ENCODE results near the gene GNPTG. TPM values are rescaled to one million over a fixed set of nuclear protein-coding genes. Genes with fewer than 3 reads are reported as not detected.

The GNPTG gene
- total and polyA plus RNA-seq, 9 of the 15 experiments (the other 6 are each of a cell fraction or from before 2014, with no cell fraction given) = 0.69 to 33.3 (median 13.6) TPM

DNA sequence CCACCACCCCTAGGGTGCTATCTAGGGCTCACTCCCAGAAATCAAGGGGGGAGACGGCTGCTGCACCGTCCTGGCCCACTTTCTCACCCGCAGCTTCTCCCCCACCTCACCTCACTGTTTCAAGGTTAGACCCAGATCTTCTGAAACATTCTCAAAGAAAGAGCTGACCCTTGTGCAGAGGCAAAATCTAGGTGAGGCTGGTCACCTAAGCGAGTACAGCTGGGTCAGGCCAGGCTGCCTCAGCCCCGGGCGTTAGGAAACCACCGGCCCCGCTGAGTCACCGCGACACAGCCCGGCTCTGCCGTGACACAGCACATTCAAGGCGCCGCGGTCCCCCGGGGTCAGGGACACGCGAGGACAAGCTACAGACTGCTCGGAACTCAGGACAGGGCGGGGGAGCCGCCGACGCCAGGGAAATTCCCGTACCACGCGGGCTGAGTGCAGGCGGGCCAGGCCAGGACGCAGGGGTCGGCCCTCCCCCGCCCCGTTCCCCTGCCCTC is 27.1 kb downstream of the GNPTG start (continued):
- TF ChIP-seq MED1 (CRISPR knock-in tag; IDR thresholded peaks at IDR 0.05; ENCODE audit: borderline replicate concordance) (no peak; the same call in 1 of the 2 replicates), TBL1XR1 (IDR thresholded peaks at IDR 0.05; ENCODE audit: low read length in 2 of 2) (no peak), ZNF561 (CRISPR knock-in tag; conservative IDR thresholded peaks at IDR 0.05) (no peak), SRSF7 (optimal IDR thresholded peaks at IDR 0.05; ENCODE audit: low read depth, low read length) (no peak), GTF2F1 (IDR thresholded peaks at IDR 0.05; ENCODE audit: low read depth, low read length) (no peak), ZSCAN32 (CRISPR knock-in tag; IDR thresholded peaks at IDR 0.05) (no peak), ZNF217 (CRISPR knock-in tag; IDR thresholded peaks at IDR 0.05) (no peak), HSF4 (CRISPR knock-in tag; IDR thresholded peaks at IDR 0.05; ENCODE audit: borderline replicate concordance) (no peak), BDP1 (IDR thresholded peaks at IDR 0.05; ENCODE audit: insufficient read depth, insufficient read length) (no peak), KHSRP (IDR thresholded peaks at IDR 0.05) (no peak), ZNF311 (CRISPR knock-in tag; IDR thresholded peaks at IDR 0.05) (no peak), U2AF1 (optimal IDR thresholded peaks at IDR 0.05; ENCODE audit: low read depth, low read length) (no peak), SOX6 (IDR thresholded peaks at IDR 0.05) (peak; percentile 68; the same call in 1 of the 2 replicates), RBM22 (IDR thresholded peaks at IDR 0.05; ENCODE audit: low read depth, low read length, poor library complexity, severe bottlenecking) (no peak), RBM17 (IDR thresholded peaks at IDR 0.05; ENCODE audit: borderline replicate concordance, low read depth, low read length) (no peak), CEBPB (tag; IDR thresholded peaks at IDR 0.05) (peak; percentile 78), NCOA6 (IDR thresholded peaks at IDR 0.05) (no peak), IRF2 (CRISPR knock-in tag; IDR thresholded peaks at IDR 0.05) (no peak)
- TF ChIP-seq, protein P1, sequence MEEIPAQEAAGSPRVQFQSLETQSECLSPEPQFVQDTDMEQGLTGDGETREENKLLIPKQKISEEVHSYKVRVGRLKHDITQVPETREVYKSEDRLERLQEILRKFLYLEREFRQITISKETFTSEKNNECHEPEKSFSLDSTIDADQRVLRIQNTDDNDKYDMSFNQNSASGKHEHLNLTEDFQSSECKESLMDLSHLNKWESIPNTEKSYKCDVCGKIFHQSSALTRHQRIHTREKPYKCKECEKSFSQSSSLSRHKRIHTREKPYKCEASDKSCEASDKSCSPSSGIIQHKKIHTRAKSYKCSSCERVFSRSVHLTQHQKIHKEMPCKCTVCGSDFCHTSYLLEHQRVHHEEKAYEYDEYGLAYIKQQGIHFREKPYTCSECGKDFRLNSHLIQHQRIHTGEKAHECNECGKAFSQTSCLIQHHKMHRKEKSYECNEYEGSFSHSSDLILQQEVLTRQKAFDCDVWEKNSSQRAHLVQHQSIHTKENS (CRISPR knock-in tag; IDR thresholded peaks at IDR 0.05) = no peak
- TF ChIP-seq, protein P2, sequence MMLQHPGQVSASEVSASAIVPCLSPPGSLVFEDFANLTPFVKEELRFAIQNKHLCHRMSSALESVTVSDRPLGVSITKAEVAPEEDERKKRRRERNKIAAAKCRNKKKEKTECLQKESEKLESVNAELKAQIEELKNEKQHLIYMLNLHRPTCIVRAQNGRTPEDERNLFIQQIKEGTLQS (IDR thresholded peaks at IDR 0.05) = peak; percentile 91
- TF ChIP-seq, protein P2 (CRISPR knock-in tag; conservative IDR thresholded peaks at IDR 0.05) = peak; percentile 65; the same call in 1 of the 2 replicates
- TF ChIP-seq, protein P3, sequence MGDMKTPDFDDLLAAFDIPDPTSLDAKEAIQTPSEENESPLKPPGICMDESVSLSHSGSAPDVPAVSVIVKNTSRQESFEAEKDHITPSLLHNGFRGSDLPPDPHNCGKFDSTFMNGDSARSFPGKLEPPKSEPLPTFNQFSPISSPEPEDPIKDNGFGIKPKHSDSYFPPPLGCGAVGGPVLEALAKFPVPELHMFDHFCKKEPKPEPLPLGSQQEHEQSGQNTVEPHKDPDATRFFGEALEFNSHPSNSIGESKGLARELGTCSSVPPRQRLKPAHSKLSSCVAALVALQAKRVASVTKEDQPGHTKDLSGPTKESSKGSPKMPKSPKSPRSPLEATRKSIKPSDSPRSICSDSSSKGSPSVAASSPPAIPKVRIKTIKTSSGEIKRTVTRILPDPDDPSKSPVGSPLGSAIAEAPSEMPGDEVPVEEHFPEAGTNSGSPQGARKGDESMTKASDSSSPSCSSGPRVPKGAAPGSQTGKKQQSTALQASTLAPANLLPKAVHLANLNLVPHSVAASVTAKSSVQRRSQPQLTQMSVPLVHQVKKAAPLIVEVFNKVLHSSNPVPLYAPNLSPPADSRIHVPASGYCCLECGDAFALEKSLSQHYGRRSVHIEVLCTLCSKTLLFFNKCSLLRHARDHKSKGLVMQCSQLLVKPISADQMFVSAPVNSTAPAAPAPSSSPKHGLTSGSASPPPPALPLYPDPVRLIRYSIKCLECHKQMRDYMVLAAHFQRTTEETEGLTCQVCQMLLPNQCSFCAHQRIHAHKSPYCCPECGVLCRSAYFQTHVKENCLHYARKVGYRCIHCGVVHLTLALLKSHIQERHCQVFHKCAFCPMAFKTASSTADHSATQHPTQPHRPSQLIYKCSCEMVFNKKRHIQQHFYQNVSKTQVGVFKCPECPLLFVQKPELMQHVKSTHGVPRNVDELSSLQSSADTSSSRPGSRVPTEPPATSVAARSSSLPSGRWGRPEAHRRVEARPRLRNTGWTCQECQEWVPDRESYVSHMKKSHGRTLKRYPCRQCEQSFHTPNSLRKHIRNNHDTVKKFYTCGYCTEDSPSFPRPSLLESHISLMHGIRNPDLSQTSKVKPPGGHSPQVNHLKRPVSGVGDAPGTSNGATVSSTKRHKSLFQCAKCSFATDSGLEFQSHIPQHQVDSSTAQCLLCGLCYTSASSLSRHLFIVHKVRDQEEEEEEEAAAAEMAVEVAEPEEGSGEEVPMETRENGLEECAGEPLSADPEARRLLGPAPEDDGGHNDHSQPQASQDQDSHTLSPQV (IDR thresholded peaks at IDR 0.05) = no peak; the same call in none of the 2 replicates
- TF ChIP-seq, protein P4, sequence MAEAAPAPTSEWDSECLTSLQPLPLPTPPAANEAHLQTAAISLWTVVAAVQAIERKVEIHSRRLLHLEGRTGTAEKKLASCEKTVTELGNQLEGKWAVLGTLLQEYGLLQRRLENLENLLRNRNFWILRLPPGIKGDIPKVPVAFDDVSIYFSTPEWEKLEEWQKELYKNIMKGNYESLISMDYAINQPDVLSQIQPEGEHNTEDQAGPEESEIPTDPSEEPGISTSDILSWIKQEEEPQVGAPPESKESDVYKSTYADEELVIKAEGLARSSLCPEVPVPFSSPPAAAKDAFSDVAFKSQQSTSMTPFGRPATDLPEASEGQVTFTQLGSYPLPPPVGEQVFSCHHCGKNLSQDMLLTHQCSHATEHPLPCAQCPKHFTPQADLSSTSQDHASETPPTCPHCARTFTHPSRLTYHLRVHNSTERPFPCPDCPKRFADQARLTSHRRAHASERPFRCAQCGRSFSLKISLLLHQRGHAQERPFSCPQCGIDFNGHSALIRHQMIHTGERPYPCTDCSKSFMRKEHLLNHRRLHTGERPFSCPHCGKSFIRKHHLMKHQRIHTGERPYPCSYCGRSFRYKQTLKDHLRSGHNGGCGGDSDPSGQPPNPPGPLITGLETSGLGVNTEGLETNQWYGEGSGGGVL (CRISPR knock-in tag; IDR thresholded peaks at IDR 0.05) = no peak
